Embryonic facial prominence (tissue), 1 donor: ENCODE data around the gene NCOR2.

Experiments used
- DNase-seq: peaks from one replicate; pipeline ENCODE4 v3.0.0-alpha.2; 2016; ENCODE audit errors: extremely low spot score

The NCOR2 gene

GRCh38 chr12:124544311-124544970 lies 23.0 kb downstream of the NCOR2 start:
- no peak for DNase-seq

DNA sequence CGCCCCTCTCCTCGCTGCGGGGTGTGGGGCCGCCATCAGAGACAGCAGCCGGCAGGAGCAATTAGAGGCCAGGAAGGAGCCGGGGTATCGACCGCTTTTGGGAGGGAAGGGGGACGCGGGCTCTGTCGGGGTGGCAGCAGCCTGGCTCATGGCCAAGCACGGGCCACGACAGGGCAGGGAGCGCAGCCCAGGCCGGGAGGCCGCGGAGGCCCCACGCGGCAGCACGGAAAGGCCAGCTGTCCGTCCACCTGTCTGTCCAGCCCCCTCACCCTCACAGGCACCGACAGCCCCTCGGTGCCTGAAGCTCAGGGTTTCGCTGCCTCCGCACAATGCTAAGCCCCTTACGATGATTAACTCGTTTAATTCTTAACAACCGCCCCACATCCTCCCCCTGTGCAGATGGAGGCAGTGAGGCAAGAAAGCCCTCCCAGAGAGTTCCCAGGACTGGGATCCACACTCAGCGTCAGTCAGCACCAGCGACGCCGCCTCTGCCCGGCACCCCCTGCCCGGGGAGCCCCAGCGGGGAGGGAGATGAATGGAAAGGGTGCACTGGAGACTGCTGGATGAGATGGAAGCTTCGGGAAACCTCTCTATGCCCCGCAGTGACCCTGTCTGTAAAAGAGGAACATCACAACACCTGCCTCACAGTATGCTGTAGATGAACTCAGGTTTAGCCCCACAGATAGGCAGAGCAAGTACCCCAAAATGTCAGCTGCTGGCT lies 23.7 kb downstream of the NCOR2 start:
- DNase-seq: no peak

- DNase-seq: no peak
These were observed 24.3 kb downstream of the NCOR2 start for GRCh38 chr12:124543052-124543589.

DNA sequence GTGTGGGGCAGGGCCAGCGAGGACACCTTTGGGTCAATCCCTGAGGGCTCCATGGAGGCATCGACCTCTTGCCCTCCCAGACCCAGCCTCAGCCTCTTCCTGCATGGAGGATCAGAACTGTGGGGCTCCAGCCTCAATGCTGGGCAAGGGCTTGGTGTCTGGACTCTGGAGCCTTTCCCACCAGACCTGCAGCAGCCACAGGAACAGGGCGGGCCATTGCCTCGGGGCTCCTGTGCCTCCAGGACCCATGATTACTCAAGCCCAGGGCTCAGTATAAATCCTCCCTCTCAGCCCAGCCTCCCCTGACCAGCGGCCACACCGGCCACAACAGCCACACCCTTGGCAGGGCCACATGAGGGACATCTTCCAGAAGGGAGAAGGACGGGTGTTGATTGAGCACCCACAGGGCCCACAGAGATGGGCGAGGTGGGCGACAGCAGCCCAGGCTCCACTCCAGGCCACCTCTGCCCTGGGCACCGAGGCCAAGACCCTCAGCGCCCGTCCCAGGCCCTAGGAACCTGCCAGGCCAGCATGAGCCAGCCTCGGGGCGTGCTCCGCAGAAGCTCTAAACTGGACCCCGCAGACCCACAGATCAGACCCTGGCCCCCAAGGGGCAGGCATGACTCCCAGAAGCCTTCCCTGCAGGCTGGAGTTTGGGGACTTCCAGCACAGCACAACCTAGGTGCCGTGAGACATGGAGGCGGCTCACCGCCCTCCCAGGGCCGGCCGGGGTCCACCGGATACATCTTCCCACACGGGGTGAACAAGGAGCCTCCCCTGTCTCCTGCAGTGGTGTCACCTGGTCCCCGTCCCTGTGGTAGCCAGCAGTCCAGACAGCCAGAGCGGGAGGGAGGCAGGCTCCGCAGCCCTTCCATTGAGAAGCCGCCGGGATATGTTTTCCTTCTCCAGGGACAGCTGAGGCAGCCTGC lies 25.1 kb downstream of the NCOR2 start:
- DNase-seq: no peak

DNA sequence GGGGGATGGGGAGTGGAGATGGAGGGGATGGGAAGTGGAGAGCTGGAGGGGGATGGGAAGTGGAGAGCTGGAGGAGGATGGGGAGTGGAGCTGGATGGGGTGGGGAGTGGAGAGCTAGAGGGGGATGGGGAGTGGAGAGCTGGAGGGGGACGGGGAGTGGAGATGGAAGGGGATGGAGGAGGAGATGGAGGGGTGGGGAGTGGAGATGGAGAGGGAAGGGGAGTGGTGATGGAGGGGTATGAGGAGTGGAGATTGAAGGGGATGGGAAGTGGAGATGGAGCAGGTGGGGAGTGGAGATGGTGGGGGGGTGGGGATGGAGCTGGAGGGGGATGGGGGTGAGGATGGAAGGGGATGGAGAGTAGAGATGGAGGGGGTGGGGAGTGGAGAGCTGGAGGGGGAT lies 26.1 kb downstream of the NCOR2 start:
- no peak for DNase-seq

- DNase-seq: no peak
These were observed 28.0 kb downstream of the NCOR2 start for GRCh38 chr12:124539084-124540041.

- no peak for DNase-seq
These were observed 29.0 kb downstream of the NCOR2 start for GRCh38 chr12:124538194-124539082.

GRCh38 chr12:124537525-124538193 lies 29.8 kb downstream of the NCOR2 start:
- DNase-seq: no peak

DNA sequence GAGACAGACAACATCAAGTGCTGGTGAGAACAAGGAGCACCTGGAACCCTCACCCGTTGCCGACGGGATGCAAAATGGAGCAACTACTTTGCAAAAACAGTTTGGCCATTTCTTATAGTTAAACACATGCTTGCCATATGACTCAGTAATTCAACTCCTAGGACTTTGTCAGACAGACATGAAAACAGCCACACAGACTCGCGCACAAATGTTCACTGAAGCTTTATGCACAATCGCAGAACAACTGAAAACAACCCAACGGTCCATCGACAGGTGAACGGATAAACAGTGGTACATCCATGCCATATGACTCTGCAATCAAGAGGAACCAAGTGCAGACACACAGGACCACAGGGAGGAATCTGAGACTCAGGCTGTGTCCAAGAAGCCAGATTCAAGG lies 30.8 kb downstream of the NCOR2 start:
- no peak for DNase-seq

DNA sequence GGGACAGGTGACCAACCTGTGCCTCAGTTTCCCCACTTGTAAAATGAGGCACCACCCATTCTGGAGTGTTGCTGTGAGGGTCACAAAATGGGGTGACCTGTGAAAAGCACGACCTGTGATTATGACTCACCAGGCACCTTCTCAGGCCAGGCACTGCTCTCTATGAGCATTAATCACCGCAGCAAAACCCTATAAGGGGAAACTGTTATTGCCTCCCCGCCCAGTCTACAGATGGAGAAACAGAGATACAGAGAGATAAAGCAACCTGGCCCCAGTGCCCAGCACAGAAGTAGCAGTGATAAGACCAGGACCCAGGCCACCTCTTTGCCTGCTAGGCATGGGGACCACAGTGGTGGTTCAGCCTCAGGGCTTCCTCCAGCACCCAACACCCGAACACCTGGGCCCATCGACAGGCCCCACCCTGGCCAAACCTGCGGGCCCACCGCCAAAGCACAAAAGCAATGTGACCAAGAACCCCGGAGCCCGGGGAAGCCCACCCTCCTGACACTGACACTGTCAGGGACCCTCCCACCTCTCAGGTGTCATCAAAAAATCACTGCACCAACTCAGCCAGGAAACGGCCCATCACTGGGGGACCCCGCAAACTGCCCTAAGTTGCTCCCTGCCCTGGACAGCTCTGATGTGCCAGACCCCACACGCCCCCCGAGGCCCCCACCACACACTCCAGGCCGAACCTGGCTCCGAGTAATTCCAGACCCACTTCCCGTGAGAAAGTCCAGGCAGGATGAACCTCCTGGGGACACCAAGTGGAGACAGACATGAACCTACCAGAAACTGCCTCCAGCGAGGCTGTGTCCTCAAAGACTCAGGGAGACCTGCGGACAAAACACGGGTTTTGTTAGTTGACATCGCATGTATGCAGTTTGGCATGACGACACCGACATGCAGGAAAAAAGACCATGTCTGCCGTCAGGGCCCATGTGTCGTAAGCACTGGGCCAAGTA lies 32.4 kb downstream of the NCOR2 start:
- no peak for DNase-seq

GRCh38 chr12:124533456-124533855 lies 34.0 kb downstream of the NCOR2 start:
- DNase-seq: no peak

- no peak for DNase-seq
These were observed 34.4 kb downstream of the NCOR2 start for GRCh38 chr12:124532967-124533366.

DNA sequence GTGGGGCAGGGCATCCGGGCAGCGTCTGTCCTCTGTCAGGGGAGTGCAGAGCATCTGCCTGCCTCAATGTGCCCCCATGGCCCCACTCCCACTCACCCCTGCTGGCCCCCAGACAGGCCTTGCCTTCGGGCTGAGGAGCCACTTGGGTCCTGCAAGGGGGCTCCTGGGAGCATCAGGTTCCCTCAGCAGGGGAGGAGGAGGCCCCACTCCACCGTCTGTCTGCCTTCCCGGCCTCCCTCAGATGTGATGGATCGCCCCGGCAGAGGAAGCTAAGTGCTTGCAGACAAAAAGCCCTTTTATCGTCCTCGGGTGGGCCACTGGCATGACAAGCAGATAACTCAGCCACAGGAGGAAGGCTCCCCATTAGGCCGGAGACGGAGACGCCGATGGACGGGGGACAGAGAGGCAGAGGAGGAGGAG lies 35.1 kb downstream of the NCOR2 start:
- DNase-seq: no peak

DNA sequence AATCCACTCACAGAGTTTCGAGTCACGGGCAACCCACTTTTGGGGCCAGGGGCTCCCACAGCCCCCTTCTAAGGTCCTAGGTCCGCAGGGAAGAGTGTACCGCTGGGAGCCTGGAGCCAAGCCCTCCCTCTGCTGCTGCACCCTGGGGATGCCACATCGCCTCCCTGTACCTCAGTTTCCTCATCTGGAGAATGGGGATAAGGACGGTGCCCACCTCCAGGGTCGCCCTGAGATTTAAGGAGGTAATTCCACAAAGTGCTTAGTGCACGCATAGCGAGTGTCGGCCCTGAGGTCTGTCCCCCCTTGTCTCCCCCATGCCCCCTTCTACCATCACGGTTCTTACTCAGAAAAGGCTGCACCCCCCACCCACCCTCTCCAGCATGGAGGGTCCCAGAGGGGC lies 35.5 kb downstream of the NCOR2 start:
- DNase-seq: no peak

GRCh38 chr12:124531281-124531745 lies 36.1 kb downstream of the NCOR2 start:
- DNase-seq: no peak

DNA sequence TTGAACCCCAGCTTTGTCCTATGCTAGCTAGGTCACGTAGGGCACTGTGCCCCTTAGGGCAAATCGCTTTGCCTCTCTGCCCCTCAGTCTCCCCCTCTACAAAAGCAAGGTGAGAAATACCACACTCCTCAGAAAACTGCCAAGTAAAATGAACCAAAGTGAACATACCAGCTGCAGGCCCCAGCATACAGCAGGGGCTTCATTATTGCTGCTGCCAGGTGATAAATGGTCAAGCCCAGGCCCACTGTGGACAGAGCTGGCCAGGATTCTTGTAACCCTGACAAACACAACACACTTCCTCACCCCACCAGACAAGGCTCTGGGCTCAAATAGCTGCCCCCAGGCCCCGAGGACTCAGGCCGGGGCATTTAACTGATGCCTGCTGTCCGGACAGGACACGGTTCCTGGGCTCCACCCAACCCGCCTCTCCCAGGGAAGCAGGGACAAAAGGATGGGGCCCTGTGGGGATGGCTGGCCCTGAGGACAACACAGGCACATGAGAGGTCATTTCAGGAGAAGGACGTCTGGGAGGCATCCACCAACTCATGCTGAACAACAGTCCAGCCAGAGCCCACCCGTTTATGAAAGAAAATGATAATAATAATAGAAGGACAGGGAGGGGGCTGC lies 36.7 kb downstream of the NCOR2 start:
- DNase-seq: no peak

DNA sequence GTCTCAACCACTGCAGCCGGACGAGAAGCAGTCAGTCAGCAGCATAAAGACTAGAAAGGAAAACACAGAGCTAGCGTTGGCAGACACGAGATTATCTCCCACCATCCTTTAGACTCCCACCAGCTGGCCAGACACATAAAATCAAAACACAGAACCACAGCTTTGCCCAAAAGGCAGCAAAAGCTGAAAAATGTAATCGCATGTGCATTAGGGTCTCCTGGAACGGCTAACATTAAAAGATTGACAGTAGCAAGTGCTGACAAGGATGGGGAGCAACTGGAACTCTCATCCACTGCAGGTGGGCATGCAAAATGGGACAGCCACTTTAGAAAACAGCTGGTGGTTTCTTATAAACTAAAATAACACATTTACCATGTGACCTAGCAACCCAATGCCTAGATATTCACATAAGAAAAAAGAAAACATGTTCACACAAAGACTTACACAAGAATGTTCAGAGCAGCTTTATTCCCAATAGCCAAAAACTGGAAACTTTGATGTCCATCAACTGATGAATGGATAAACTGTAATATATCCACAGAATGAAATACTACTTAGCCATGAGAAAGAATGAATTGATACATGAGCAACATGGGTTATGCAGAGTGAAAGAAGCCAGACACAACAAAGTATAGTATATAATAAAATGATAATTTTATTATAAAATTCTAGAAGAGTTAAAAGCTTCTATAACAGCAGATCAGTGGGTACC lies 37.7 kb downstream of the NCOR2 start:
- DNase-seq: no peak
